SH-SY5Y (cell line): ENCODE results near the gene GDF9.

Experiments used
- GATA2 ChIP-seq: IDR thresholded peaks from 2 replicates; pipeline ENCODE4 v1.6.1; 2011; ENCODE audit warnings: mild to moderate bottlenecking, low read depth, low read length
- GATA3 ChIP-seq: IDR thresholded peaks from 2 replicates; pipeline ENCODE4 v1.6.1; 2011; ENCODE audit warnings: low read depth, mild to moderate bottlenecking, low read length, moderate library complexity

DNA sequence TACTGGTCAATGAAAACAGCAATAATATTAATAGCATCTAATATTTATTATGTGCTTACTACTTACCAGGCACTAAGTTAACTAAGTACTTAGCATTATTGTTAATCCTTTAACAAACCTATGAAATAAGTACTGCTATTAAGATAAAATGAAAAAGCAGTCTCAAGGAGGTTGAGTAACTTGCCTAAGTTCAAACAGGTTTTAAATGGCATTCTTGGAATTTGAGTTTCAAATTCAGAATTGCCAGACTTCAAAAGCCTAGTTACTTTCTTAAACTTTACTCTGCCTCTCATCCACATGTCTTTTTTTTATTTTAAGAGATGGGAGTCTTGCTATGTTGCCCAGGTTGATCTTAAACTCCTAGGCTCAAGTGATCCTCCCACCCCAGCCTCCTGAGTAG, 23.2 kb upstream of the GDF9 start:
- TF ChIP-seq GATA2 (no peak), GATA3 (no peak)
